ENCODE results near the gene CACNA1A.

DNA sequence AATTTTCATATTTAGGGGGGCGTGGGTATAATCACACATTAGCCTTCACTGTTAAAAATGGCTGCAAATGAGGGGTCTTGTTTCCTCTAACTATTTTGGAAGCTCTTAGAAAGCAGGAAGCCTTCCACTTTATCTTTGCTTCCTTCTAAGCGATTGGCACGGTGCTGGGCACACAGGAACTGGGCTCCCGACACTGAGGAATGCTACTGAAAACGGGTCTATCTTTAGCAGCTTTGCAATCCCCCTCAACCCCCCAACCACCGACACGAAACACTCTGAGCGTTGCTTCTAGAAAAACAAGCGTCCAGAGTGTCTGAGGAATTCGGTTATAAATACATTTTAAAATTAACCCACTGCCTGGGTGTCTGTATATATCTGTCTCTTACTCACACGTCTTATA is 143.6 kb downstream of the CACNA1A start:
- TF ChIP-seq, protein P1, sequence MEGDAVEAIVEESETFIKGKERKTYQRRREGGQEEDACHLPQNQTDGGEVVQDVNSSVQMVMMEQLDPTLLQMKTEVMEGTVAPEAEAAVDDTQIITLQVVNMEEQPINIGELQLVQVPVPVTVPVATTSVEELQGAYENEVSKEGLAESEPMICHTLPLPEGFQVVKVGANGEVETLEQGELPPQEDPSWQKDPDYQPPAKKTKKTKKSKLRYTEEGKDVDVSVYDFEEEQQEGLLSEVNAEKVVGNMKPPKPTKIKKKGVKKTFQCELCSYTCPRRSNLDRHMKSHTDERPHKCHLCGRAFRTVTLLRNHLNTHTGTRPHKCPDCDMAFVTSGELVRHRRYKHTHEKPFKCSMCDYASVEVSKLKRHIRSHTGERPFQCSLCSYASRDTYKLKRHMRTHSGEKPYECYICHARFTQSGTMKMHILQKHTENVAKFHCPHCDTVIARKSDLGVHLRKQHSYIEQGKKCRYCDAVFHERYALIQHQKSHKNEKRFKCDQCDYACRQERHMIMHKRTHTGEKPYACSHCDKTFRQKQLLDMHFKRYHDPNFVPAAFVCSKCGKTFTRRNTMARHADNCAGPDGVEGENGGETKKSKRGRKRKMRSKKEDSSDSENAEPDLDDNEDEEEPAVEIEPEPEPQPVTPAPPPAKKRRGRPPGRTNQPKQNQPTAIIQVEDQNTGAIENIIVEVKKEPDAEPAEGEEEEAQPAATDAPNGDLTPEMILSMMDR (IDR thresholded peaks at IDR 0.05; ENCODE audit: insufficient read depth, low read length, poor library complexity, severe bottlenecking) = no peak
- TF ChIP-seq EZH2phosphoT487 (conservative IDR thresholded peaks at IDR 0.05; ENCODE audit: low read length) = no peak

Measured in SU-DHL-6 (cell line).